ENCODE measurements around the gene FAM90A26.
A peak's percentile ranks its signal among the peaks of the same experiment; 100 is the strongest.
"Not testable (repeated sequence)": the region's sequence is repeated elsewhere in the genome, so short reads cannot be mapped to it uniquely, and the experiment has no call there.

The FAM90A26 gene, protein sequence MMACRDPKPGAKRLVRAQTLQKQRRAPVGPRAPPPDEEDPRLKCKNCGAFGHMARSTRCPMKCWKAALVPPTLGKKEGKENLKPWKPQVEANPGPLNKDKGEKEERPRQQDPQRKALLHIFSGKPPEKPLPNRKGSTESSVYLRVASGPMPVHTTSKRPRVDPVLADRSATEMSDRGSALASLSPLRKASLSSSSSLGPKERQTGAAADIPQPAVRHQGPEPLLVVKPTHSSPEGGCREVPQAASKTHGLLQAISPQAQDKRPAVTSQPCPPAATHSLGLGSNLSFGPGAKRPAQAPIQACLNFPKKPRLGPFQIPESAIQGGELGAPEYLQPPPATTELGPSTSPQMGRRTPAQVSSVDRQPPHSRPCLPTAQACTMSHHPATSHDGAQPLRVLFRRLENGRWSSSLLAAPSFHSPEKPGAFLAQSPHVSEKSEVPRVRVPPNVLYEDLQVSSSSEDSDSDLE

GRCh38 chr4:9169791-9170459 lies at the start of gene FAM90A26:
Gene FAM90A26 (plus strand): TSS chr4:9170409. CDS start chr4:9173173, 2,764 bp downstream.
- not testable (repeated sequence) for DNase-seq

- DNase-seq, result not testable (repeated sequence)
Observed at GRCh38 chr4:9122711-9123110, 47.5 kb upstream of the FAM90A26 start.

GRCh38 chr4:9123572-9124007 lies 46.6 kb upstream of the FAM90A26 start:
- peak; percentile 48 for DNase-seq

GRCh38 chr4:9125601-9126161 lies 44.5 kb upstream of the FAM90A26 start:
- not testable (repeated sequence) for DNase-seq

DNA sequence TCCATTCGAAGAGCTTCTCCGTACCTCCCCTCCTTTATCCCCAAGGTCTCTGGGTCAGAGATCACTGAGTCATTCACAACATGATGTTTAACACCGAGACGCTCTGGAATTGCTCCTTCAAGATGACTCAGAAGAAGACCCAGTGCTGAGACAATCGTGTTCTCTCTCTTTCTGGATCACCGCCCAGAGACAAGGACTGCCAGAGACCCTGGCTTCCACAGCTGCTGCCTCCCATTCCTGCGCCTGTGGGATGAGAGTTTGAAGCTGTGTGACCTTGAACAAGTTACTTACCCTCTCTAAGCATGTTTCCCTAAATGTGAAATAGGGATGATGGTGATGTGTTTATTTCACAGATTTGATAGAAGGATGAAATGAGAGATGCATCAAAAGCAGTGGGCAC lies 38.8 kb upstream of the FAM90A26 start:
- not testable (repeated sequence) for DNase-seq

- not testable (repeated sequence) for DNase-seq
Observed at GRCh38 chr4:9132849-9133248, 37.4 kb upstream of the FAM90A26 start.

DNA sequence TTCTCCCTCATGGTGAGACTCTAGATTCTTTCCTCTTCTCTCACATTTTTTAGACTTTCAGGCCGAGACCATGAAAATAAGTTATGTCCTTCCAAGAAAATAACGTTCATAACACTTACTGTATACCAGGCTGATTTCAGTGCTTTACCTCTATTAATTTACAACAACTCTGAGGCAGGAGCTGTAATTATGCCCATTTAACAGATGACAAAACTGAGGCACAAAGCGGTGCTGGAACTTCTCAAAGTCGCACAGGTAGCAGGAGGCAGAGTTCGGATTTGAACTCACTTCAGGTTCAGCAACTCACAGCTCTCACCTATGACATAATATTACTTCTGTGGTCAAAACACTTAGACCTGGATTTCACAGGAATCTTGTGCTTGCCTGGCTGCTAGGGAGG lies 36.2 kb upstream of the FAM90A26 start:
- not testable (repeated sequence) for DNase-seq

GRCh38 chr4:9134556-9134955 lies 35.7 kb upstream of the FAM90A26 start:
- peak; percentile 46 for DNase-seq

GRCh38 chr4:9141050-9141449 lies 29.2 kb upstream of the FAM90A26 start:
- DNase-seq, result not testable (repeated sequence)

DNA sequence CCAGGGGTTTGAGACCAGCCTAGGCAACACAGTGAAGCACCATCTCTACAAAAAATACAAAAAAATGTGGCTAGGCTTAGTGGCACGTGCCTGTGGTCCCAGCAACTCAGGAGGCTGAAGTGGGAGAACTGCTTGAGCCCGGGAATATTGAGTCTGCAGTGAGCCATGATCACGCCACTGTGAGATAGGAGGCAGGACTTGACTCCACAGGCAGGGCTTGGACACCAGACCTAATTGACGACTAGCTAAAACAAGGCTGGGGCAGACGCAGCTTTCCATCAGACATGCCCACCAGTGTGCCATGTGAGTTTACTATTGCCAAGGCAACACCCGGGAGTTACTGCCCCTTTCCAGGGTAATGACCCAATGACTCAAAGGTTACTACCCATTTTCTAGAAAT lies 27.4 kb upstream of the FAM90A26 start:
- DNase-seq, result not testable (repeated sequence)

GRCh38 chr4:9143421-9144080 lies 26.7 kb upstream of the FAM90A26 start:
- DNase-seq, result no peak

GRCh38 chr4:9146967-9147366 lies 23.2 kb upstream of the FAM90A26 start:
- DNase-seq, result no peak

- not testable (repeated sequence) for DNase-seq
Observed at GRCh38 chr4:9147368-9147767, 22.8 kb upstream of the FAM90A26 start.

- not testable (repeated sequence) for DNase-seq
Observed at GRCh38 chr4:9148611-9149409, 21.4 kb upstream of the FAM90A26 start.

- peak; percentile 22 for DNase-seq
Observed at GRCh38 chr4:9151809-9152179, 18.4 kb upstream of the FAM90A26 start.

- peak; percentile 96 for DNase-seq
Observed at GRCh38 chr4:9152180-9153007, 17.8 kb upstream of the FAM90A26 start.

- DNase-seq, result peak; percentile 97
Observed at GRCh38 chr4:9153008-9153570, 17.1 kb upstream of the FAM90A26 start.

DNA sequence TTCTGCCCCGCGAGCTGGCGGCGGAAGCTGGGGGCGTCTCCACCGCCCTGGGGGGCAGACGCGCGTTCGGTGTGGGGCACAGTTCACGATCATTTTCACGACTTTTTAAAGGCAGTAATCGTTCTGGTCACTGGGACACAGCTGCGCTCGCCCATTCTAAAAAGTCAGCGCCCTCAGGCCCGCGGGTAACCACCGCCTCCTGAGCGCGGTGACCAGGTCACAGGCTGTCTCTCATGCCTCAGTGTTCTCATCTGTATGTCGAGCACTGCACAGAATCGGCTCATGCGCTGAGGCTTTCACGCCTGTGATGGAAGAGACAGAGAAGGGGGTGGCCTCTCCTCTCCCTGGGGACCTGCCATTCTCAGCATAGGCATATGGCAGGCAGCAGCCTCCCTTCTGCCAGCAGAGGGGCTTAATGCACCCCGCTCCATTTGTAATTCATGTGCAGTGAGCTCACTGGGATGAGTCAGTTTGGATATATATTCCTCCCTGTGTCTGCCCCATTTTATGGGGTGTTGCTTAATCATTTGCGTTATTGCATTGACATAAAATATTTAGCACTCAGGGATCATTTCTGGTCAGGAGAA lies 16.5 kb upstream of the FAM90A26 start:
- peak; percentile 41 for DNase-seq

DNA sequence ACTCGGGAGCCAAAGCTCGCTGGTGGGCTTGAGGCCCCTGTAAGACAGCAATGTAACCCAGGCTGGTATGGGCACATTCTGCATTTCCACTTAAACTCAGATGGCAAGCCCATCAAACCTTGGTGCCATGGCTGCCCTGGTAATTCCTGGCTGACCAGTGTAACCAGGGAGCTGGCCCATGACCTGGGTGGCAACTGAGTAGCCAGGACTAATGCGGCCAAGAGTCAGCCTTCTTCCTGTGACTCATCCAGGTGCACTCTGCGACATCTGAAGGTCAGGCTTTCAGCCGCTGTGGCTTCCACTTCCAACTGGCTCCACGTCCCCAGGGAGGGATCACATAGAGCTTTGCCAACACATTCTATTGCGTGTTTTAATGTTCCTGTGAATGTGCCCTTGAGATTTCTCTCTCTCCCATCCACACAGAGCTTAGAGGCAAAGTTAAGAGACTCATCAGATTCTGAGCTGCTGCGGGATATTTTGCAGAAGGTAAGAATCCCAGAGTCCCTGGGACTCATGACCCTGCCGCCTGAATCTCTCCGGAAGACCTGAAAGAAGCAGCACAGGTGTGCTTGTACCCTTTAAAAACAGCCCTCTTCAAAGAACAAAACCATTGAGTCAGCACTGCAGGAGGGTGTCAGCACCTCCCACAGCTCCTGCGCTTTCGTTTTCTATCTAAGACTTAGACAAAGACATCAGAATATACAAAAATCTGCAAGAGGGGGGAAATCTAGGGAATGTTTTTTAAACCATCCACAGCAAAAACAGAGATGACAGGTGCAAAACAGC lies 14.9 kb upstream of the FAM90A26 start:
- DNase-seq, result not testable (repeated sequence)

- DNase-seq, result peak; percentile 0
Observed at GRCh38 chr4:9158392-9158791, 11.8 kb upstream of the FAM90A26 start.

Data from midbrain (tissue), 1 donor.